Peyer's patch (tissue), 4 donors: Measurements from ENCODE around the gene PDIA5.

Experiments
- POLR2A ChIP-seq, 2 donors: fragments of 450-650 bp; IDR thresholded peaks; one replicate each; pipeline ENCODE4 v1.5.1; 2017; ENCODE audit warnings: antibody characterized with exemption in 2 of 2, mild to moderate bottlenecking in 2 of 2, moderate library complexity in 2 of 2
- TF ChIP-seq, protein P1 (sequence below), 6 experiments: fragments of 450-650 bp in 4 of 6; fragments of 200-600 bp in 2 of 6; sonication (generic) in 1 of 6; IDR thresholded peaks; one replicate each; pipeline ENCODE4 v1.5.1; 2017 to 2019; ENCODE audit warnings: antibody characterized with exemption in 6 of 6, mild to moderate bottlenecking in 3 of 6, moderate library complexity in 1 of 6

DNA sequence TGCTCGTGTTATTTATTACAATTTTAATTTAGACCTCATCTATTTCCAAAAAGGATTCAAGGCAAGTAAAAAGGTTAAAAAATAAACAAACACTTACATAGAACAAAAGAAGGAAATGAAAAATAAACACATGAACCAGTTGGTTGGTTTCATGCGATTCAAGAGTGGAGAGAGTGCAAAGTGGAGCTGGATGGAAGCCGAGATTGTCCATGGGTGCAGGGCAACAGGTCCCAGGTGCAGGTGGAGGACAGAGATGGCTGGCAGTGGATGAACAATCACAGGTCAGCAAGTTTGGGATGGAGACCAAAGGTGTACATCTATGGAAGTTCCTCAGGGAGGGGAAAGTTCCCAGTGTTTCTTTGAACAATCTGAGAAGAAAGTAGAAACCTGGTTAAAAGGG, 27.6 kb upstream of the PDIA5 start:
- TF ChIP-seq POLR2A (IDR thresholded peaks at IDR 0.05) = no peak
- TF ChIP-seq, protein P1, sequence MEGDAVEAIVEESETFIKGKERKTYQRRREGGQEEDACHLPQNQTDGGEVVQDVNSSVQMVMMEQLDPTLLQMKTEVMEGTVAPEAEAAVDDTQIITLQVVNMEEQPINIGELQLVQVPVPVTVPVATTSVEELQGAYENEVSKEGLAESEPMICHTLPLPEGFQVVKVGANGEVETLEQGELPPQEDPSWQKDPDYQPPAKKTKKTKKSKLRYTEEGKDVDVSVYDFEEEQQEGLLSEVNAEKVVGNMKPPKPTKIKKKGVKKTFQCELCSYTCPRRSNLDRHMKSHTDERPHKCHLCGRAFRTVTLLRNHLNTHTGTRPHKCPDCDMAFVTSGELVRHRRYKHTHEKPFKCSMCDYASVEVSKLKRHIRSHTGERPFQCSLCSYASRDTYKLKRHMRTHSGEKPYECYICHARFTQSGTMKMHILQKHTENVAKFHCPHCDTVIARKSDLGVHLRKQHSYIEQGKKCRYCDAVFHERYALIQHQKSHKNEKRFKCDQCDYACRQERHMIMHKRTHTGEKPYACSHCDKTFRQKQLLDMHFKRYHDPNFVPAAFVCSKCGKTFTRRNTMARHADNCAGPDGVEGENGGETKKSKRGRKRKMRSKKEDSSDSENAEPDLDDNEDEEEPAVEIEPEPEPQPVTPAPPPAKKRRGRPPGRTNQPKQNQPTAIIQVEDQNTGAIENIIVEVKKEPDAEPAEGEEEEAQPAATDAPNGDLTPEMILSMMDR (IDR thresholded peaks at IDR 0.05) = no peak
